GM10248 (cell line): Measurements from ENCODE around the gene MCAM.
A peak's percentile ranks its signal among the peaks of the same experiment; 100 is the strongest.

Experiments
- CTCF ChIA-PET: fragments of 300-600 bp; sonication (Branson Sonifier 250); formaldehyde crosslinking; extraction: SDS; loops from one replicate; lab custom pipeline; 2021; ENCODE audit warnings: antibody characterized with exemption; lab: Yijun Ruan, JAX
- POLR2A ChIA-PET: fragments of 350-650 bp; sonication (Branson Sonifier 250); formaldehyde crosslinking; extraction: SDS; loops from one replicate; lab custom pipeline; 2020; ENCODE audit warnings: antibody characterized with exemption; lab: Yijun Ruan, JAX
- DNase-seq: peaks from one replicate; pipeline ENCODE4 v3.0.0; 2012; ENCODE audit errors: extremely low spot score
- CTCF ChIP-seq: IDR thresholded peaks from 2 replicates; pipeline ENCODE4 v1.5.1; 2012; ENCODE audit warnings: mild to moderate bottlenecking, low read depth; ENCODE audit errors: extremely low read depth, missing control alignments, control extremely low read depth

The MCAM gene

DNA sequence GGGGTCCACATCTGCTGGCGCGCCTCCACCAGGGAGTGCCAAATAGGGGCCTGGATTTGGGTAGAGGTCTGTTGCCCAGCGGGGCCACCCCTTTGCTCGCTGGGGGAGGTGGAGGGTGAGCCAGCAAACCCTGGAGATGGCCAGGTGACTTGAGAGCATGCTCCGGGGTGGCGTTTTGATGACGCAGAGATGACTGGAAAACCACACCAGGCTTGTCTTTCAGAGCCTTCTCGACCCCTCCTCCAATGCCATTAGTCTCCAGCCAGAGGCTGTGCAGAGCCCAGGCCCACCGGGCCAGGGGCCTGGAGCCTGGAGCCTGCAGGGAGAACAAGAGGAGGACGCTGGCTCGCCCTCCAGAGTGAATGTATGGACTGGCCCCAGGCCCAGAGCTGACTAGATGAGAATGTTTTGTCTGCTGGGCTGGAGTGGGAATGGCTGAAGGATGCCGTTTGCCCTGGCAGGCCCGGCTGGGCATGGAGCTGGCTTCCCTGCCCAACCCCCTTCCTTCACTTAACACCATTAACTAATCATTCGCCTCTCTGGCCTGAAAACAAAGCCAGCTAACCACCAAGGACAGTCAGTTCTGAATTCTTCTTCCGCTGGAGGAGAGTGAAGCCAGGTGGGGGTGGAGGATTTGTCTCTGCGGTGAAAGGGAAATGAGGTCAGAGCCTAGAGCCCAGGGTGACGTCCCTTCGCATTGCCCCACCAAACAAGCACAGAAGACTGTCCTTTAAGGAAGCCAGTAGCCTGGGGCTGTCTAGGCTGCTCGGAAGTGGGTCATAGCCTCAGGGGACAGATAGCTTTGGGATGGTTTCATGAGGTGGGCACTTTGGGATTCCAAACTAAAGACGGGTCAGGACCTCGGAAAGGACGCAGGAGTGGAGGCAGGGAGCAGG lies 1.6 kb upstream of the MCAM start:
- DNase-seq: peak; percentile 76
- ChIA-PET POLR2A (interaction anchor here (0.7 kb wide), 1 partner anchor 207 kb away, joined by 4 read pairs; no protein-coding TSS in a partner anchor), CTCF (interaction anchor here (1.2 to 6.7 kb wide), 3 partner anchors 11 to 121 kb away, joined by 3 to 131 read pairs (median 3); partner anchors contain the start of gene C1QTNF5)
- TF ChIP-seq CTCF: no peak

GRCh38 chr11:119317592-119318239 lies 786 bp upstream of the MCAM start:
- CTCF ChIA-PET: interaction anchor here (1.6 kb wide), 1 partner anchor 8 kb away, joined by 6 read pairs; no protein-coding TSS in a partner anchor
- POLR2A ChIA-PET: interaction anchor here (1.4 kb wide), 1 partner anchor 9 kb away, joined by 4 read pairs; no protein-coding TSS in a partner anchor
- no peak for DNase-seq
- no peak for TF ChIP-seq CTCF

GRCh38 chr11:119316016-119316728 lies 758 bp downstream of the MCAM start:
- ChIA-PET CTCF (interaction anchor here (0.9 to 3.9 kb wide), 7 partner anchors 6 to 170 kb away, joined by 3 to 41 read pairs (median 6); no protein-coding TSS in a partner anchor), POLR2A (no interaction called here)
- no peak for TF ChIP-seq CTCF
- DNase-seq: no peak

GRCh38 chr11:119315131-119316015 lies 1.6 kb downstream of the MCAM start:
- POLR2A ChIA-PET: no interaction called here
- CTCF ChIA-PET: interaction anchor here (0.9 to 3.9 kb wide), 7 partner anchors 7 to 170 kb away, joined by 3 to 41 read pairs (median 5); no protein-coding TSS in a partner anchor
- DNase-seq: no peak
- no peak for TF ChIP-seq CTCF

DNA sequence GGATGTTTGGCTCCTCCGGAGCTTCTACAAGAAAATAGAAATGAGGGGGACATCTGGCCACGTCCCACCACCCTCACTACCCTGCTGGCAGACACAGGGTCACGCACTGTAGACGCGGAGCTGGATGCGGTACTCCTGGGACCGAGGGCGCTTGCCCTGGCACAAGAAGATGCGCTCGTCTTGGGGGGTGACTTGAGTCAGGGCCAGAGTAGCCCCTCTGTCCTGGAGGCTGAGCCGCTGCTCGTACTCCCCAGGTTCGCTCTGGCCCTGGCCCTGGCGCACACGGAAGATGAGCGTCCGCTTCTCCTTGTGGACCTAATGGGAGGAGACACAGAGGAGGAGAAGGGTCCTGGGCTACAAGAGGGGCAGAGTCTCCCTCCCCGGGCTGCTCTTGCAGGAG lies 2.2 kb downstream of the MCAM start:
- no peak for TF ChIP-seq CTCF
- DNase-seq: no peak
- ChIA-PET POLR2A (no interaction called here), CTCF (interaction anchor here (1.0 to 3.9 kb wide), 6 partner anchors 8 to 169 kb away, joined by 4 to 41 read pairs (median 6); no protein-coding TSS in a partner anchor)
